BE2C (cell line): ENCODE measurements around the gene GRIK1.

Source experiments
- DNase-seq: peaks from one replicate; pipeline ENCODE4 v3.0.0-alpha.2; 2020
- H3K27me3 ChIP-seq: fragments of 250-450 bp; sonication (Bioruptor Pico); 2 replicates; pipeline ENCODE4 v1.5.1; 2020; ENCODE audit warnings: mild to moderate bottlenecking
- H3K36me3 ChIP-seq: fragments of 250-450 bp; sonication (Bioruptor Pico); 2 replicates; pipeline ENCODE4 v1.5.1; 2020; ENCODE audit warnings: mild to moderate bottlenecking
- H3K4me1 ChIP-seq: fragments of 250-450 bp; sonication (Bioruptor Pico); 2 replicates; pipeline ENCODE4 v1.5.1; 2020
- H3K4me3 ChIP-seq: 2 replicates; pipeline ENCODE4 v1.5.1; 2011; ENCODE audit warnings: low read depth, low read length
- H3K9me3 ChIP-seq: fragments of 250-450 bp; sonication (Bioruptor Pico); 2 replicates; pipeline ENCODE4 v1.5.1; 2020
- CTCF ChIP-seq: IDR thresholded peaks from 2 replicates; pipeline ENCODE4 v1.5.1; 2012; ENCODE audit warnings: mild to moderate bottlenecking, low read depth, low read length

Gene GRIK1

GRCh38 chr21:29546071-29546470, 393.7 kb downstream of the GRIK1 start:
- Histone ChIP-seq H3K4me3 (no peak overlapping the region), H3K9me3 (no peaks in the 10 kb centered on the region), H3K36me3 (no peaks in the 10 kb centered on the region), H3K27me3 (no peaks in the 10 kb centered on the region), H3K4me1 (no peaks in the 10 kb centered on the region)
- DNase-seq, result no peak
- no peak for TF ChIP-seq CTCF

GRCh38 chr21:29540289-29540688, 399.5 kb downstream of the GRIK1 start:
- TF ChIP-seq CTCF, result no peak
- H3K36me3 ChIP-seq, result no peaks in the 10 kb centered on the region
- no peak for DNase-seq
- H3K4me3 ChIP-seq, result no peak overlapping the region
- H3K27me3 ChIP-seq, result no peaks in the 10 kb centered on the region
- no peaks in the 10 kb centered on the region for H3K9me3 ChIP-seq
- no peaks in the 10 kb centered on the region for H3K4me1 ChIP-seq

DNA sequence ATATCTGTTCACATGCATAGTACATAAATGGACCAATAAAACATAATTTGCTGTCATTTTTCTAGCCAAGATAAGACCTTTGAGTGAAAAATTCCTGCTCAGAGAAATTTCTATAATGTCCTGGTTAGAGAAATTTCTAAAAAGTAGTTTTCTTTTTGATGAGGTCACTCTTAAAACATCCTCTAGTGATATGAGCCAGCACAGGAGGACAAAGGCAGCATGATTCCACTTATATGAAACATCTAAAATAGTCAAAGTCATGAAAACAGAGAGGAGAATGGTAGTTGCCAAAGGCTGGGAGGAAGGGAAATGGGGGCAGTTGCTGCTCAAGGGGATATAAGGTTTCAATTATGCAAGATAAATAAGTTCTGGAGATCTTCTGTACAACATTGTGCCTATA, 401.7 kb downstream of the GRIK1 start:
- TF ChIP-seq CTCF, result no peak
- Histone ChIP-seq H3K4me3 (no peak overlapping the region), H3K27me3 (no peaks in the 10 kb centered on the region), H3K9me3 (no peaks in the 10 kb centered on the region), H3K36me3 (no peaks in the 10 kb centered on the region), H3K4me1 (no peaks in the 10 kb centered on the region)
- DNase-seq, result no peak

- Histone ChIP-seq H3K27me3 (no peaks in the 10 kb centered on the region), H3K4me3 (no peak overlapping the region), H3K4me1 (no peaks in the 10 kb centered on the region), H3K9me3 (no peaks in the 10 kb centered on the region), H3K36me3 (no peaks in the 10 kb centered on the region)
- no peak for DNase-seq
- no peak for TF ChIP-seq CTCF
Observed at GRCh38 chr21:29534448-29534847, 405.3 kb downstream of the GRIK1 start.

DNA sequence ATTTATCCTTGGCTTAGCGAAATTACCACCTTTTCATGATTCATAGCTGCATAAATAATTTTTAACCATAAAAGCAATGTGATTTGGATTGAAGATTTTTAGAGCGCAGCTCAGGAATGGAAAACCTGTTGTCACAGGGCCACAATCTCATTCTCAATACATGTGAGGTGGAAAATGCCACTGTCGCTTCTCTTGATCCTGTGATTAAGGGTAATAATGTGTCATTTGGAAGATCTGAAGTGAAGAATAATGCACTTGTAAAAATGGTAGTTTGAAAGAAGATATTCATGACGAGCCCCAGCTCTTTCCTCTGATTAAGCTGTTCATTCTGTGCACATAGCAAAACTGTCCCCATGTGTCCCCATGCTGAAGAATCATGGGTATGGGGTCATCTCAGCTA, 410.7 kb downstream of the GRIK1 start:
- no peak for TF ChIP-seq CTCF
- Histone ChIP-seq H3K4me1 (no peaks in the 10 kb centered on the region), H3K36me3 (no peaks in the 10 kb centered on the region), H3K9me3 (no peaks in the 10 kb centered on the region), H3K27me3 (no peaks in the 10 kb centered on the region), H3K4me3 (no peak overlapping the region)
- no peak for DNase-seq

- Histone ChIP-seq H3K9me3 (no peaks in the 10 kb centered on the region), H3K4me3 (no peak overlapping the region), H3K27me3 (no peaks in the 10 kb centered on the region), H3K36me3 (no peaks in the 10 kb centered on the region), H3K4me1 (no peaks in the 10 kb centered on the region)
- no peak for DNase-seq
- TF ChIP-seq CTCF, result no peak
Observed at GRCh38 chr21:29526545-29526944, 413.3 kb downstream of the GRIK1 start.
